Fibroblast of villous mesenchyme (primary cell): ENCODE results near the gene SMIM21. TPM values are rescaled to one million over a fixed set of nuclear protein-coding genes. Genes with fewer than 3 reads are reported as not detected.
A peak's percentile ranks its signal among the peaks of the same experiment; 100 is the strongest.

Experiments
- DNase-seq: peaks from one replicate; pipeline ENCODE4 v3.0.0-alpha.2; 2010; ENCODE audit warnings: low read depth
- H3K4me3 ChIP-seq: 2 replicates; pipeline ENCODE4 v1.5.1; 2011; ENCODE audit warnings: low read depth, mild to moderate bottlenecking, low read length
- CTCF ChIP-seq: IDR thresholded peaks from 2 replicates; pipeline ENCODE4 v1.5.1; 2012; ENCODE audit warnings: low read depth, mild to moderate bottlenecking, low read length; ENCODE audit not compliant: insufficient read depth
- total RNA-seq: library from RNA; depleted of rRNA; stranded (reverse); fragments of >200 nt; gene quantifications from 2 replicates; pipeline ENCODE4 v1.2.3, GENCODE V29; 2012

The SMIM21 gene
- total RNA-seq, 1 donor = not detected

DNA sequence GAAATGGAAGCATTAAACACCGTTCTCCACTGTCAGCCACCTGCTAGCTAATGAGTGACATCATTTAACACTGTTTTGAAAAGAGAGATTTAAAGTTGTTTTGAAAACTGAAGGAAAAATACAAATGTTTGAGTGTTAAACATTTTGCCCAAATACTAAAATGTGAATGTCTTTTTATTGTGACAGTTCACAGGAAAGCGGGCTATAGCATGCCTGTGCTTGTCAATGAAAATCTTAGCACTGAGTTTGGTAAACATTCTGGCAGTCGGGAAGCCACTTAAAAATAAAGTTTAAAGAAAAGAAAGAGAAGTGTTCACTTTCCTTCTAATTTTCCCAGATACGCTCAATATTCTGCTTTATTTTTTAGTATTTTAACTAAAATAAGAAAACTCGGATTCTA lies 40.3 kb upstream of the SMIM21 start:
- DNase-seq = no peak
- no peak for TF ChIP-seq CTCF
- no peak overlapping the region for H3K4me3 ChIP-seq

DNA sequence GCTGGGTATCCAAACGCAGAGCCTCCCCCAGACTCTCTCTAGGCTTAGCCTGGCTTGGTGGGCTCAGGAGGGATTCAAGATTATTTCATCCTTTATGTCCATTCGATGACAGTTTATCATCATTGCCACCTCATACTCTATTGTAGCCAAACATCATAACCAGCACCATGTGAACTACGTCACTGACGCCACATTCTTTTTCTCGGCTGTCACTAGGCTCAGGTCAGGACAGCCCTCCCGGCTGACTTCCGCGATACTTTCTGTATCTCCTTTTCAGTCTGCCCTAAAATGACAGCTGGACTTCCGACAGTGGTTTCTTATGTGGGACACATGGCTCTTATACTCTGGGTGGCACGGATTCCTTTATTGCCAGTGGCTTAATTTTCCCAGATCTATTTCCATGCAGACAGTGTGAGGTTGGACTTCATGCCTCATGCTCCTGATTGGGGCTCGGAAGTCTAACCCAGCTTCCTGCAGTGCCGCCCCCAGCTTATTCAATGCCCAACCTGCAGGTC lies 39.8 kb upstream of the SMIM21 start:
- no peak for TF ChIP-seq CTCF
- no peak overlapping the region for H3K4me3 ChIP-seq
- DNase-seq = no peak

- no peak for TF ChIP-seq CTCF
- DNase-seq = no peak
- no peak overlapping the region for H3K4me3 ChIP-seq
Measured at GRCh38 chr18:75464356-75464755, 36.9 kb upstream of the SMIM21 start.

DNA sequence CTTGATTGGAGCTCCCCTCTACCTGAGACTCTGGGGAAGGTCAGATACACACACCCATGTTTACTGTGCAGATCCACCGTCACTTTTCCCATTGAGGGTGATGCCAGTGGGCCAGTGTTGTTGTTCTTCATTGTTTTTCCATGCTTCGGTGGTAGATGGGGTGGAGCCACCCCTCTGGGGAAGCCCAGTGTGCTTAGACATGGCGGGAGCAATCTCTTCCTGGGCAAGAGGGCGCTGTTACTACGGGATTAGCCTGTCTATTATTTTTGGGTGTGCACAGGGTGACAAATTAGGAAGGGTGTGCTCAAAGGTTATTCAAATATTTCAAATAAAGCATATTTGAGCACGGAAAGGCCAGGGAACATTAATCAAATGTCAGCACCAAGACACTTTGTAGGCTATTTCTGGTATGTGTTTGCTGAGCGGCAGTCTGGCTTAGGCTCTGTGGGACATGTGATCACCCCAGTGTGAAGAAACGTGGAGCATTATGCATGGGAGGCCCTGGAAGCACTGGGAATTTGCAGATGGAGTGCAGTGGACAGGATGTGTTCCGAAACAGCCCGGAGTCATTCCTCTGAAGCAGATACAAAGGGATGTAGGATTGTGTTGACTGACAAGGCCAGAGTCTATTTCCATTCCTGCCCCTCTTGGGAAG lies 34.8 kb upstream of the SMIM21 start:
- DNase-seq = no peak
- no peak for TF ChIP-seq CTCF
- H3K4me3 ChIP-seq = no peak overlapping the region

GRCh38 chr18:75456199-75456631 lies 28.7 kb upstream of the SMIM21 start:
- peak; percentile 16 for DNase-seq
- H3K4me3 ChIP-seq = peak overlapping the region; percentile 43

GRCh38 chr18:75455249-75456198 lies 28.0 kb upstream of the SMIM21 start:
- TF ChIP-seq CTCF = no peak
- H3K4me3 ChIP-seq = peak overlapping the region; percentile 43
- DNase-seq = peak; percentile 24

More at GRCh38 chr18:75456199-75456631, 28.7 kb upstream of the SMIM21 start:
- TF ChIP-seq CTCF = no peak
